ENCODE results near the gene SERINC5.

SERINC5 gene

DNA sequence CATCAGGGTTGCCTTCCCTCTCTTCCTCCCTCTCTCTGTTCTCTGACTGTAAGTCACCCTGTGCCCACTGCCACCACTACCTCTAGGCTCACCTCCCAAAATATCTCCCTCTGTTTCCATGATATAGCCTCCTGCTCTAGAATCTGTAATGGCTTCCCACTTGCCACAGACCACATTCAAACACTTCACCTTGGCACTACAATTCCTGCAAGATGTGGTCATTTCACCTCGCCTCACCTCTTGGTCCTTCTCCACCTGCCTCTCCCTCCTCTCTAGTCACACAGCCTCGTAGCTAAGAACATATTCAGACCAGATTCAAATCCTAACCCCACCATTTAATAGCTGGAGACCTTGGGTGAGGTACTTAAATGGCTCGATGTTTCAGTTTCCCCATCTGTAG, 56.9 kb downstream of the SERINC5 start:
- Histone ChIP-seq H3K27ac (ENCODE audit: low read depth, low read length, severe bottlenecking) (no peak overlapping the region), H3K36me3 (ENCODE audit: control insufficient read depth, insufficient read depth, low read length) (peaks cover 25% of the 10 kb centered on the region), H3K9me3 (ENCODE audit: control insufficient read depth, low read length) (no peaks in the 10 kb centered on the region), H3K4me1 (ENCODE audit: control insufficient read depth, insufficient read depth, low read length, poor library complexity, severe bottlenecking) (peaks cover 16% of the 10 kb centered on the region), H3K4me3 (ENCODE audit: extremely low read depth, insufficient read depth, low read length, poor library complexity, severe bottlenecking) (no peak overlapping the region)
- WGBS, 2 experiments (ENCODE audit: insufficient coverage in 2 of 2): 90 to 100% methylated on average over 1 to 2 of the region's 3 CpGs

DNA sequence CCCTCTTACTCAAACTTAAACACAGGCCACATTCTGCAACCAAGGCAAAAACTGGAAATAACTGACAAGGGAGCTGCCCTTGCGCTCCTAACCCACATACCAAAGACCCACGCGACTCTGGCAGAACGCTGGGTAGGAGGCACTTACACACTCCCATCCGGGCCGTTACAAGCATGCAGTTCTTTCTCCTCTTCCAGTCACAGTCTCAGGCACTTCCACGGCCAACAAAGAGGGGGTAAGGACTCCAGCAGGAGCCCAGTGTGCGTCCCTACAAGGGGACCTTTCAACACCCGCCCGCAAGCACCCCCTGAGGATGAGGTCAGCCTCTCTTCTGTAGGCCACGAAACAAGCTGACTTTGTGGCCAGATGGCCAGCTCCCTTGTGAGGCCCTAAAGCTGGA, 57.4 kb downstream of the SERINC5 start:
- WGBS, 2 experiments (ENCODE audit: insufficient coverage in 2 of 2): 89 to 92% methylated on average over 5 to 11 of the region's 11 CpGs
- peaks cover 25% of the 10 kb centered on the region for H3K36me3 ChIP-seq (ENCODE audit: control insufficient read depth, insufficient read depth, low read length)
- H3K27ac ChIP-seq (ENCODE audit: low read depth, low read length, severe bottlenecking): no peak overlapping the region
- peaks cover 16% of the 10 kb centered on the region for H3K4me1 ChIP-seq (ENCODE audit: control insufficient read depth, insufficient read depth, low read length, poor library complexity, severe bottlenecking)
- no peak overlapping the region for H3K4me3 ChIP-seq (ENCODE audit: extremely low read depth, insufficient read depth, low read length, poor library complexity, severe bottlenecking)
- no peaks in the 10 kb centered on the region for H3K9me3 ChIP-seq (ENCODE audit: control insufficient read depth, low read length)

- Histone ChIP-seq H3K4me3 (ENCODE audit: extremely low read depth, insufficient read depth, low read length, poor library complexity, severe bottlenecking) (no peak overlapping the region), H3K9me3 (ENCODE audit: control insufficient read depth, low read length) (no peaks in the 10 kb centered on the region), H3K36me3 (ENCODE audit: control insufficient read depth, insufficient read depth, low read length) (peaks cover 7% of the 10 kb centered on the region), H3K4me1 (ENCODE audit: control insufficient read depth, insufficient read depth, low read length, poor library complexity, severe bottlenecking) (peaks cover 30% of the 10 kb centered on the region), H3K27ac (ENCODE audit: low read depth, low read length, severe bottlenecking) (no peak overlapping the region)
- WGBS, 2 experiments (ENCODE audit: insufficient coverage in 2 of 2): 76 to 78% methylated on average over 3 to 4 of the region's 6 CpGs
Measured at GRCh38 chr5:80195837-80196400, 59.9 kb downstream of the SERINC5 start.

- Histone ChIP-seq H3K9me3 (ENCODE audit: control insufficient read depth, low read length) (no peaks in the 10 kb centered on the region), H3K36me3 (ENCODE audit: control insufficient read depth, insufficient read depth, low read length) (no peaks in the 10 kb centered on the region), H3K27ac (ENCODE audit: low read depth, low read length, severe bottlenecking) (no peak overlapping the region), H3K4me3 (ENCODE audit: extremely low read depth, insufficient read depth, low read length, poor library complexity, severe bottlenecking) (no peak overlapping the region), H3K4me1 (ENCODE audit: control insufficient read depth, insufficient read depth, low read length, poor library complexity, severe bottlenecking) (peaks cover 30% of the 10 kb centered on the region)
- WGBS, 2 experiments (ENCODE audit: insufficient coverage in 2 of 2): 94 to 97% methylated on average over 2 of the region's 4 CpGs
Measured at GRCh38 chr5:80194468-80194867, 61.4 kb downstream of the SERINC5 start.

GRCh38 chr5:80193401-80193800, 62.4 kb downstream of the SERINC5 start:
- peak overlapping the region; percentile 3 for H3K27ac ChIP-seq (ENCODE audit: low read depth, low read length, severe bottlenecking)
- H3K9me3 ChIP-seq (ENCODE audit: control insufficient read depth, low read length): no peaks in the 10 kb centered on the region
- peaks cover 30% of the 10 kb centered on the region for H3K4me1 ChIP-seq (ENCODE audit: control insufficient read depth, insufficient read depth, low read length, poor library complexity, severe bottlenecking)
- 46 to 54% methylated on average over 5 of the region's 7 CpGs for WGBS, 2 experiments (ENCODE audit: insufficient coverage in 2 of 2)
- H3K36me3 ChIP-seq (ENCODE audit: control insufficient read depth, insufficient read depth, low read length): no peaks in the 10 kb centered on the region
- no peak overlapping the region for H3K4me3 ChIP-seq (ENCODE audit: extremely low read depth, insufficient read depth, low read length, poor library complexity, severe bottlenecking)

- no peaks in the 10 kb centered on the region for H3K9me3 ChIP-seq (ENCODE audit: control insufficient read depth, low read length)
- H3K4me1 ChIP-seq (ENCODE audit: control insufficient read depth, insufficient read depth, low read length, poor library complexity, severe bottlenecking): peaks cover 30% of the 10 kb centered on the region
- WGBS, 2 experiments (ENCODE audit: insufficient coverage in 2 of 2): 66 to 82% methylated on average over 4 of the region's 11 CpGs
- no peak overlapping the region for H3K4me3 ChIP-seq (ENCODE audit: extremely low read depth, insufficient read depth, low read length, poor library complexity, severe bottlenecking)
- no peaks in the 10 kb centered on the region for H3K36me3 ChIP-seq (ENCODE audit: control insufficient read depth, insufficient read depth, low read length)
- H3K27ac ChIP-seq (ENCODE audit: low read depth, low read length, severe bottlenecking): peak overlapping the region; percentile 25
Measured at GRCh38 chr5:80192507-80193241, 63.2 kb downstream of the SERINC5 start.

- peaks cover 34% of the 10 kb centered on the region for H3K4me1 ChIP-seq (ENCODE audit: control insufficient read depth, insufficient read depth, low read length, poor library complexity, severe bottlenecking)
- 58% methylated on average over 3 to 4 of the region's 4 CpGs for WGBS, 2 experiments (ENCODE audit: insufficient coverage in 2 of 2)
- H3K27ac ChIP-seq (ENCODE audit: low read depth, low read length, severe bottlenecking): no peak overlapping the region
- H3K36me3 ChIP-seq (ENCODE audit: control insufficient read depth, insufficient read depth, low read length): no peaks in the 10 kb centered on the region
- H3K9me3 ChIP-seq (ENCODE audit: control insufficient read depth, low read length): no peaks in the 10 kb centered on the region
- no peak overlapping the region for H3K4me3 ChIP-seq (ENCODE audit: extremely low read depth, insufficient read depth, low read length, poor library complexity, severe bottlenecking)
Measured at GRCh38 chr5:80191991-80192398, 63.9 kb downstream of the SERINC5 start.

DNA sequence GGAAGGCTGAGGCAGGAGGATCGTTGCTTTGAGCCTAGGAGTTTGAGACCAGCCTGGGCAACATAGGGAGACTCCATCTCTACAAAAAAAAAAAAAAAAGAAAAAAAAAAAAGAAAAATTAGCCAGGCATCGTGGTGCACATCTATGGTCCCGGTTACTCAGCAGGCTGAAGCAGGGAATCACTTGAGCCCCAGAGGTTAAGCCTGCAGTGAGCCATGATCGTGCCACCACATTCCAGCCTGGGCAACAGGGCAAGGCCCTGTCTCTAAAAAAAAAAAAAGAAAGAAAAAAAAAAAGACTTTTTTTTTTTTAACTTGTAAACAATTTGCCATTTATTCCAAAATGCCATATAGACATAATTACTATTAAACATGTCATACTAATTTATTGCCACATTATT, 64.5 kb downstream of the SERINC5 start:
- 63 to 67% methylated on average over 2 of the region's 4 CpGs for WGBS, 2 experiments (ENCODE audit: insufficient coverage in 2 of 2)
- Histone ChIP-seq H3K27ac (ENCODE audit: low read depth, low read length, severe bottlenecking) (no peak overlapping the region), H3K4me1 (ENCODE audit: control insufficient read depth, insufficient read depth, low read length, poor library complexity, severe bottlenecking) (peaks cover 34% of the 10 kb centered on the region), H3K4me3 (ENCODE audit: extremely low read depth, insufficient read depth, low read length, poor library complexity, severe bottlenecking) (no peak overlapping the region), H3K9me3 (ENCODE audit: control insufficient read depth, low read length) (no peaks in the 10 kb centered on the region), H3K36me3 (ENCODE audit: control insufficient read depth, insufficient read depth, low read length) (no peaks in the 10 kb centered on the region)

- Histone ChIP-seq H3K36me3 (ENCODE audit: control insufficient read depth, insufficient read depth, low read length) (no peaks in the 10 kb centered on the region), H3K4me3 (ENCODE audit: extremely low read depth, insufficient read depth, low read length, poor library complexity, severe bottlenecking) (no peak overlapping the region), H3K4me1 (ENCODE audit: control insufficient read depth, insufficient read depth, low read length, poor library complexity, severe bottlenecking) (peaks cover 34% of the 10 kb centered on the region), H3K9me3 (ENCODE audit: control insufficient read depth, low read length) (no peaks in the 10 kb centered on the region), H3K27ac (ENCODE audit: low read depth, low read length, severe bottlenecking) (no peak overlapping the region)
- WGBS, 2 experiments (ENCODE audit: insufficient coverage in 2 of 2): 73 to 85% methylated on average over 3 of the region's 3 CpGs
Measured at GRCh38 chr5:80190960-80191359, 64.9 kb downstream of the SERINC5 start.

- peaks cover 32% of the 10 kb centered on the region for H3K4me1 ChIP-seq (ENCODE audit: control insufficient read depth, insufficient read depth, low read length, poor library complexity, severe bottlenecking)
Measured at GRCh38 chr5:80189701-80190100, 66.1 kb downstream of the SERINC5 start.

GRCh38 chr5:80189201-80189600, 66.6 kb downstream of the SERINC5 start:
- Histone ChIP-seq H3K9me3 (ENCODE audit: control insufficient read depth, low read length) (no peaks in the 10 kb centered on the region), H3K4me1 (ENCODE audit: control insufficient read depth, insufficient read depth, low read length, poor library complexity, severe bottlenecking) (peaks cover 32% of the 10 kb centered on the region), H3K36me3 (ENCODE audit: control insufficient read depth, insufficient read depth, low read length) (no peaks in the 10 kb centered on the region), H3K4me3 (ENCODE audit: extremely low read depth, insufficient read depth, low read length, poor library complexity, severe bottlenecking) (no peak overlapping the region), H3K27ac (ENCODE audit: low read depth, low read length, severe bottlenecking) (no peak overlapping the region)
- WGBS, 2 experiments (ENCODE audit: insufficient coverage in 2 of 2): 65 to 73% methylated on average over 3 to 5 of the region's 8 CpGs

More at GRCh38 chr5:80189701-80190100, 66.1 kb downstream of the SERINC5 start:
- Histone ChIP-seq H3K9me3 (ENCODE audit: control insufficient read depth, low read length) (no peaks in the 10 kb centered on the region), H3K36me3 (ENCODE audit: control insufficient read depth, insufficient read depth, low read length) (no peaks in the 10 kb centered on the region), H3K4me3 (ENCODE audit: extremely low read depth, insufficient read depth, low read length, poor library complexity, severe bottlenecking) (no peak overlapping the region), H3K27ac (ENCODE audit: low read depth, low read length, severe bottlenecking) (no peak overlapping the region)
- WGBS, 2 experiments (ENCODE audit: insufficient coverage in 2 of 2): 87% methylated on average over 3 of the region's 3 CpGs; no CpG with 5 or more reads in 1 of the 2 experiments

Measured in mesodermal cell (in vitro differentiated cells).